Ovary (tissue), 9 donors: ENCODE data around the gene XYLT2. TPM values are rescaled to one million over a fixed set of nuclear protein-coding genes. Genes with fewer than 3 reads are reported as not detected.

Source experiments
- DNase-seq, 5 donors: peaks; one replicate each; pipeline ENCODE4 v3.0.0-alpha.2; 2019 to 2020
- H3K27ac ChIP-seq, 2 donors: fragments of 200-600 bp; one replicate each; pipeline versions ENCODE4 v1.5.1 to v1.8.0; 2019 to 2022
- H3K27me3 ChIP-seq: fragments of 200-600 bp; one replicate; pipeline ENCODE4 v1.8.0; 2022
- H3K36me3 ChIP-seq: fragments of 200-600 bp; sonication (generic); one replicate; pipeline ENCODE4 v1.5.1; 2019
- H3K4me1 ChIP-seq: one replicate; pipeline ENCODE4 v1.8.1; 2013; ENCODE audit warnings: mild to moderate bottlenecking, moderate library complexity; ENCODE audit not compliant: insufficient read depth
- H3K4me3 ChIP-seq: fragments of 200-600 bp; sonication (generic); one replicate; pipeline ENCODE4 v1.5.1; 2017
- H3K9me3 ChIP-seq, 2 donors: fragments of 200-600 bp in 1 of 2; sonication (generic) in 1 of 2; one replicate each; pipeline versions ENCODE4 v1.5.1 to v1.8.1; 2013 to 2019; ENCODE audit warnings: mild to moderate bottlenecking in 1 of 2, moderate library complexity in 1 of 2
- CTCF ChIP-seq, 3 donors: fragments of 450-650 bp in 2 of 3; fragments of 200-600 bp in 1 of 3; IDR thresholded peaks; one replicate each; pipeline versions ENCODE4 v1.5.1 to v1.8.0; 2016 to 2022; ENCODE audit warnings: antibody characterized with exemption in 3 of 3, mild to moderate bottlenecking in 1 of 3
- EP300 ChIP-seq: sonication (generic); formaldehyde crosslinking; IDR thresholded peaks from one replicate; pipeline ENCODE4 v1.6.1; 2017; ENCODE audit warnings: antibody characterized with exemption
- POLR2A ChIP-seq: fragments of 450-650 bp; IDR thresholded peaks from one replicate; pipeline ENCODE4 v1.6.1; 2017; ENCODE audit warnings: antibody characterized with exemption, mild to moderate bottlenecking, moderate library complexity
- WGBS, 3 donors: extraction: QIAGEN DNeasy Blood & Tissue Kit in 1 of 3; methylation state at CpG; one replicate each; pipeline versions ENCODE4 v1.1.5 to v1.1.7; 2013 to 2017; 5-methylcytosine and 5-hydroxymethylcytosine counted together
- intact Hi-C, 4 donors: fragments of 100-400 bp; cut with DNase I; formaldehyde crosslinking; loops; one replicate each; pipeline versions ENCODE4 v1.11.0 to v1.15.1; 2022 to 2023
- polyA plus RNA-seq, 2 donors: library from polyadenylated mRNA; stranded (reverse); fragments of 200-250 nt in 1 of 2; fragments of 350-450 nt in 1 of 2; fragmentation: Illumina TruSeq in 1 of 2; extraction: RNeasy Lipid Tissue Mini Kit (QIAGEN cat#74804) in 1 of 2; gene quantifications; one replicate each; pipeline ENCODE4 v1.2.3, GENCODE V29; 2013 to 2014
- total RNA-seq, 7 donors: library from RNA; depleted of rRNA in 2 of 7; stranded (reverse); fragments of >200 nt in 2 of 7; fragmentation: NEBNext Ultra II Directional in 3 of 7; extraction: Animal tissue kit (Norgen Biotek cat#: 25700) in 3 of 7; gene quantifications; one replicate each; pipeline versions ENCODE4 v1.1.0 to v1.2.4, GENCODE V29; 2016 to 2023
- donor health status: DM: no; HTN: no; CAD: no; lungs with moderate emphysema.
- donor health status: DM: no; HTN: no; CAD: no.
- donor health status: Bipolar disorder and iron deficiency.
- donor health status: DM: yes; HTN: yes; CAD: no.
- donor health status: DM: no; HTN: no; CAD: no.
- donor health status: DM: yes; HTN: yes; CAD: no.

The XYLT2 gene
- total and polyA plus RNA-seq, 9 donors = 5.2 to 34.1 (median 27.4) TPM

- Histone ChIP-seq H3K27me3 (no peaks in the 10 kb centered on the region), H3K4me3 (peak overlapping the region; percentile 94), H3K4me1 (peaks cover 7% of the 10 kb centered on the region), H3K36me3 (no peaks in the 10 kb centered on the region), H3K27ac (peak overlapping the region in 1 of 2 donors; percentile 80), H3K9me3 (no peaks in the 10 kb centered on the region)
- WGBS, 3 donors = 14 to 15% (median 14%) methylated on average over 14 of the region's 14 CpGs
- intact Hi-C loops = no loop called here
- TF ChIP-seq POLR2A (no peak), CTCF (IDR thresholded peaks at IDR 0.05) (no peak), EP300 (no peak)
- peak in 1 of 5 donors; percentile 24 for DNase-seq
Measured at GRCh38 chr17:50372222-50372757, 26.4 kb downstream of the XYLT2 start.

- 0 to 1% (median 1%) methylated on average over 42 of the region's 42 CpGs for WGBS, 3 donors
- Histone ChIP-seq H3K9me3 (no peaks in the 10 kb centered on the region), H3K27me3 (no peaks in the 10 kb centered on the region), H3K36me3 (no peaks in the 10 kb centered on the region), H3K4me1 (peaks cover 7% of the 10 kb centered on the region), H3K4me3 (peak within 1 kb of the TSS; percentile 94), H3K27ac (peak within 1 kb of the TSS; percentile 80 to 81)
- intact Hi-C loops = no loop called here
- TF ChIP-seq POLR2A = peak; percentile 76
- no peak for TF ChIP-seq CTCF (IDR thresholded peaks at IDR 0.05)
- peak; percentile 73 to 83 (median 76) for DNase-seq
Measured at GRCh38 chr17:50372758-50373556, 27.0 kb downstream of the XYLT2 start, which contains the start of the genes EME1 and MRPL27. Gene EME1, plus strand, starts transcription at chr17:50373229. Its CDS starts 1,980 bp downstream, at chr17:50375209. Gene MRPL27, minus strand, starts transcription at chr17:50373184. Its CDS starts 14 bp downstream, at chr17:50373170.

GRCh38 chr17:50373705-50374104 lies 27.8 kb downstream of the XYLT2 start:
- intact Hi-C loops = no loop called here
- no peak for DNase-seq
- no peak for TF ChIP-seq EP300
- no peak for TF ChIP-seq POLR2A
- TF ChIP-seq CTCF (IDR thresholded peaks at IDR 0.05) = no peak
- H3K4me1 ChIP-seq = peaks cover 7% of the 10 kb centered on the region
- no peak overlapping the region for H3K27ac ChIP-seq
- 77 to 89% (median 85%) methylated on average over 2 of the region's 2 CpGs for WGBS, 3 donors
- no peaks in the 10 kb centered on the region for H3K27me3 ChIP-seq
- H3K36me3 ChIP-seq = no peaks in the 10 kb centered on the region
- no peak overlapping the region for H3K4me3 ChIP-seq
- H3K9me3 ChIP-seq = no peaks in the 10 kb centered on the region

GRCh38 chr17:50375858-50376538 lies 30.1 kb downstream of the XYLT2 start:
- intact Hi-C loops = no loop called here
- DNase-seq = no peak
- peaks cover 7% of the 10 kb centered on the region for H3K4me1 ChIP-seq
- H3K27me3 ChIP-seq = no peaks in the 10 kb centered on the region
- no peak overlapping the region for H3K4me3 ChIP-seq
- no peaks in the 10 kb centered on the region for H3K9me3 ChIP-seq
- WGBS, 3 donors = 82 to 84% (median 83%) methylated on average over 5 of the region's 5 CpGs
- no peak for TF ChIP-seq CTCF (IDR thresholded peaks at IDR 0.05)
- H3K27ac ChIP-seq = no peak overlapping the region
- no peaks in the 10 kb centered on the region for H3K36me3 ChIP-seq
